ENCODE results near the gene CDH23. TPM values are rescaled to one million over a fixed set of nuclear protein-coding genes. Genes with fewer than 3 reads are reported as not detected.
"Not testable (repeated sequence)": the region's sequence is repeated elsewhere in the genome, so short reads cannot be mapped to it uniquely, and the experiment has no call there.

CDH23 gene
- total RNA-seq, 1 donor from 2014 or later = not detected

DNA sequence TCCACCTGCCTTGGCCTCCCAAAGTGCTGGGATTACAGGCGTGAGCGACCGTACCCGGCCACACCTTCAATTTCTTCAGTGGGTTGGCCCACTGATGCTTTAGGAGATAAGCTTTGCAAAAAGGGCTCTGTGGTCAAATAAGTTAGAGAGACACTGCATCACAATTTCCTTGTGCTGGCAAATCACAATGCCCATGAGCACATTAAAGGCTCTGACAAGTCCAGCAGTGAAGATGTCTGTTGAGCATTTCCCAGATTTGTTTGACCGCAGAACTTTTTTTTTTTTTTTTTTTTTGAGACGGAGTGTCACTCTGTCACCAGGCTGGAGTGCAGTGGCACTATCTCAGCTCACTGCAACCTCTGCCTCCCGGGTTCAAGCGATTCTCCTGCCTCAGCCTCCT lies 203.5 kb downstream of the CDH23 start:
- DNase-seq (ENCODE audit: low read depth in 2 of 2) = not testable (repeated sequence)

- DNase-seq (ENCODE audit: low read depth in 2 of 2) = peak; percentile 6 to 61
Observed at GRCh38 chr10:71600849-71601248, 204.1 kb downstream of the CDH23 start.

DNA sequence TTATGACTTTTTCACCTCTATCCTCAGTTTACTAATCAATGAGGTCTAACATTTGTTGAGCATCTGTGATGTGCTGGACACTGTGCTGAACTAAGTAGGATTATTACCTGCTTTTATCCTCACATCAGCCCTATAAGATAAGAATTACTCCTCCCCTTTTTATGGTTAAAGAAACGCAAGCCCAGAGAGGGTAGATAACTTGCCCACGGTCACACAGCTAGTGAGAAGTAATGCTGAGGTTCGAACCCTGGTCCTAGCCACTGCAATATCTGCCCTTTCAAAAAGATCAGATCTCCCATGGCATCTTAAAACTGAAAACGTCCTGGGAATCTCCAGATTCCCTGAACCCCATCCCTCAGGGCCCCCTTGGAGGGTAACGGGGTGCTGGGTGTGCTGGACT lies 204.6 kb downstream of the CDH23 start:
- DNase-seq (ENCODE audit: low read depth in 2 of 2) = no peak

- no peak for DNase-seq (ENCODE audit: low read depth in 2 of 2)
Observed at GRCh38 chr10:71603150-71603549, 206.4 kb downstream of the CDH23 start.

DNA sequence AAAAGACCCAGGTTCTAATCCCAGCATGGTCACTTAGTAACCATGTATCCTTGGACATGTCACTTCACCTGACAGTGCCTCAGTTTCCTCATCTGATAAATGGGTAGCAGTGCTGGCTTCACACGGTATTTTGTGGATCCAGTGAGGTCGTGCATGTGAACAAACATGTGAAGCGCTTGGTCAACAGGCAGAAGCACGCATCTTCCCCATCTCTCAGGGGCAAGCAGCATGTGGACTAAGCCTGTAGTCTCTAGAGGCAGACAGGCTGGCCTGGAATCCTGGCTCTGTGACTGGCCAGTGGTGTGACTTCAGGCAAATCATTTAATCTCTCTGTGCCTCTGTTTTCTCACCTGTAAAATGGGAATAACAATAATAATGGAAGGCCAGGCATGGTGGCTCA lies 207.0 kb downstream of the CDH23 start:
- no peak for DNase-seq (ENCODE audit: low read depth in 2 of 2)

DNA sequence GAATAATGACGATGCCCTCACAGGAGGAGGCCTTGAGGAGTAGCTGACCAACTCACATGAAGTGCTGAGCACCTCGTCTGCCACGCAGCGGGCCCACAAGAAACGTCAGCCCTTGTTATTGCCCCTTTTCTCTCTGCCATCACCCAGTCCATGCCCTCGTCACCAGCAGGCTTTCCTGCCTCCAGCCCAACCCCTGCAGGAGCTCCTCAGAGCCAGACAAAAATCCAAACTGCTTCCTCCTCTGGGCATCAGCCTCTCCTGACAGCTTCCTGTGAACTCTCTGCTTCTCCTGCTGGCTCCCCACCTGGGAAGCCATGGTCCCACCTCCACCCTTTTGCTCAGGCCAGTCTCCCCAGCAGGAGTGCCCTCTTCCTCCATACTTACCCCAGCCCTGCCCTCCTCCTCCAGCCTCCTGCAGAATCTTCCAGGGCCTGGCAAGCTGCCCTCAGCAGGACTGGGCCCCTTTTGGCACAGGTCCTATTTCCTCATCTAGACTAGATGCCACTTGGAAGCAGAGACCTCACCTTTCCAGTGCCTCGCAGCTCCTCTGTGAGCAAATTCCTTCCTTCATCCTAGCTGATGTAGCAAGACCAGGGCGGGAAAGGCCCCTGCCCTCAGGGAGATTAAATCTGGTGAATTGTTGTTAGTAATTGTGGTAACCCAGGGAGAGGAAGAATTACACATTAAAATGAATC lies 207.8 kb downstream of the CDH23 start:
- no peak for DNase-seq (ENCODE audit: low read depth in 2 of 2)

DNA sequence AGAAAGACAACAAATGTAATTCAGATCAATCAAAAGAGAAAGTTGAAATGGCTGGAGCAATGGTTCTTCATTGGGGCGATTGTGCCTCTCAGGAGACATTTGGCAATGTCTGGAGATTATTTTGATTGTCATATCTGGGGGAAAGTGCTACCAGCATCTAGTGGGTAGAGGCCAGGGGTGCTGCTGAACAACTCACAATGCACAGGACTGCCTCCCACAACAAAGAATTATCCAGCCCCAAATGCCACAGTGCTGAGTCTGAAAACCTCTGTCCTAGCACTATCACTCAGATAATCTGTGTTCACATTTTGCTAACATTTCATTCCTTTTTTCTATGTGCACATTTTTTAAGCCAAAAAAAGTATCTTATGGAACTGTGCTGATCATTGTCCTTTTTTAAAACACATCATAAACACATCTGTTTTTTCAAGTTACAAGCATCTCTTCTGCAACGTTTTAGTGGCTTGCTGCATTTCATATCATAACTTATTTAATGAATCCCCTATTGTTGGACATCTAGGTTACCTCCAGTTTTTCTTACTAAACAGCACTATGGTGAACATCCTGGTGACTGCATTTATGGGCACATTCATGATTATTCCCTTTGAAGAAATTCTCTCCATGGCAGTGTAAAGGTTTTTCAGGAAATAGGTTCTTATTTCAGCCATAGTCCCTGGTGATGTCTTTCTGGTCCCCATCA lies 208.7 kb downstream of the CDH23 start:
- no peak for DNase-seq (ENCODE audit: low read depth in 2 of 2)

- no peak for DNase-seq (ENCODE audit: low read depth in 2 of 2)
Observed at GRCh38 chr10:71606257-71607081, 209.7 kb downstream of the CDH23 start.

DNA sequence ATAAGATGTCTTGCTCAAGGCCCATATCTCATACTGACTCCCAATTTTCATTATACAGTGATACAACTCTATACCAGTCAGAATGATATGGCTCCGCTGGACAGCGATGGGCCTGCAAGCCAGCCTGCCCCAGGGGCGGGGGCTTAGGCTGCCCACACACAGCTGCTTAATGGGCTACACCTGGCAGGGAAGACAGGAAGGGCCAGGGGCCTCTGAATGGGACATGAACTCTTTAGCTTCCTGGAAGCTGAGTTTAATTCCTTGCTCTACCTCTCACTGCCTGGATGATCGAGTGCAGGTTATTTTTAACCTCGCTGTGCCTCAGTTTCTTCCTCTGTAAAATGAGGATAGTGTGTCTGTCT lies 210.3 kb downstream of the CDH23 start:
- no peak for DNase-seq (ENCODE audit: low read depth in 2 of 2)

DNA sequence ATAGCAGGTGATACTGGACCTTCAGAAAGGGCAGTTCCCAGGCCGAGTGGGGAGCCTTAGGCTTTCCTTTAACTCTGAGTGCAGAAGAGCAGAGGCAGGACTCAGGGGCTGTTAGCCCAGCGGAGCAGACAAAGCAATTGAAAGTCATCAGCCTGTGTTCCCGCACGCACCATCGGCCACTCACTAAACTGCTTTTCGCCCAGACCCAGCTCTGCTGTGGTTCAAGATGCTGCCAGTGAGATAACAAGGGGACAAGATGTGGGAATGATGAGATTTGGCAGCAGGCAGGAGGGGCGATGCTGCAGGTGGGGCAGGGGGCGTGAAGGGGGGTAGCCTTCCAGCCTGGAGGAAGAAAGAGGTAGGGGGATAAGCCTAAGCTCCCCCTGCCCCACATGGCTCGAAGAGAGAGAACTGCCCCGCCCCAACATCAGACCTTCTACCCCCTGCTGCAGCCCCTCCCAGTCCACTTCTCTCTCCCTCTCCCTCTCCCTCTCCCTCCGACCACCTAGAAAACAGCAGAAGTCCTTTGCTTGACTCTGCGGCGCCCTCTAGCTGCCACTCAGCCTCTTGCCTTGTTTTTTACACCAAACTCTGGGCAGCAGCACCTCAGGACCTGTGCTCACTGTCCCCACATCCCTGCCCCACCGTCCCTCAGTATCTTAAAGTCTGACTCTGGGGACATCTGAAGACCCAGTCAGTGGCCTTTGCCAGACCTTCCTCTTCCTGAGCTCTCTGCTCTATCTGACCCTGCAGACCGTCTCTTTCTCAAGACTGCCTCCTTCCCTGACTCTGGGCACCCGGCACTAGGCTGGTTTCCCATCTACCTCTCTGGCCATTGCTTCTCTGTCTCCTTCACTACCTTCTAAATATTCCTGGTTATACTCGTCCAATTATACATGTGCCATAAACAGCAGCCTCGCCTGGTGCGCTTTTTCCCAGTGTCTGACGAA lies 212.4 kb downstream of the CDH23 start:
- peak; percentile 69 to 79 for DNase-seq (ENCODE audit: low read depth in 2 of 2)

DNA sequence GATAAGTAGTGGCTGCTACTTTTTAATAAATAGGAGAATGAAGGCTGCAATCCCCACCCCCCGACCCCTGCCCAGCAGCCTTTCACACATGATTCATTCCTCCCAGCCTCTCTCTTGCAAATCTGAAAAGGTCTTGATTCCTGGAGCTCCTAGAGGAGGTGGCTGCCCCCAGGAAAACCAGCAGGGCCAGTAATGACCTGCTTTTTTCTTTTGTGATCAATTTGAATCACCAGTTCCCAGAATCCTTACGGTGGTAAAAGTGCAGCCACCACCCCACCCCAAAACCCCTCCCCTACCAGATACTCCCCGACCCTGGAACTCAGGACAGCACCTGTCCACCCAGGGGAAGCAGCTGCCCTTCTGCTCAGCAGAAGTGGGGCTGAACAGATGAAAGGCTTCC lies 213.9 kb downstream of the CDH23 start:
- no peak for DNase-seq (ENCODE audit: low read depth in 2 of 2)

DNA sequence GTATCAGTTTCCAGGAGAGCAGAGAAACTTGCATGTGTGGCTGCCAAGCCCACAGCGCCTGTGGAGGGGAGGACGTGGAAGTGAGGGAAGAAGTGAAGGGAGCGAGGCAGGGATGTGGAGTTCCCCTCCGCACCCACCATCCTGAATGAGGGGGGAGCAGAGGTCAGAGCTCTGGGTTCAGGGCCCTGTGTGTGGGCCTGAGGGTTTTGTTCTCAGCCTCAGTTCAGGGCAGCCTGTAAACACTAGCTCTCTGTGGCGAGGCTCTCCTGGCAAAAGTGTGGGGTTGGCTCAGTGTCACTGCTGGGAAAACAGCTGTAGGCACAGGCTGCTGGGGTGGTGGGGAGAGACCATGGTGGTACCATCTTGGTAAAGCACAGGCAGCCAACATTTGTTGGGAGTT lies 214.4 kb downstream of the CDH23 start:
- DNase-seq (ENCODE audit: low read depth in 2 of 2) = no peak

DNA sequence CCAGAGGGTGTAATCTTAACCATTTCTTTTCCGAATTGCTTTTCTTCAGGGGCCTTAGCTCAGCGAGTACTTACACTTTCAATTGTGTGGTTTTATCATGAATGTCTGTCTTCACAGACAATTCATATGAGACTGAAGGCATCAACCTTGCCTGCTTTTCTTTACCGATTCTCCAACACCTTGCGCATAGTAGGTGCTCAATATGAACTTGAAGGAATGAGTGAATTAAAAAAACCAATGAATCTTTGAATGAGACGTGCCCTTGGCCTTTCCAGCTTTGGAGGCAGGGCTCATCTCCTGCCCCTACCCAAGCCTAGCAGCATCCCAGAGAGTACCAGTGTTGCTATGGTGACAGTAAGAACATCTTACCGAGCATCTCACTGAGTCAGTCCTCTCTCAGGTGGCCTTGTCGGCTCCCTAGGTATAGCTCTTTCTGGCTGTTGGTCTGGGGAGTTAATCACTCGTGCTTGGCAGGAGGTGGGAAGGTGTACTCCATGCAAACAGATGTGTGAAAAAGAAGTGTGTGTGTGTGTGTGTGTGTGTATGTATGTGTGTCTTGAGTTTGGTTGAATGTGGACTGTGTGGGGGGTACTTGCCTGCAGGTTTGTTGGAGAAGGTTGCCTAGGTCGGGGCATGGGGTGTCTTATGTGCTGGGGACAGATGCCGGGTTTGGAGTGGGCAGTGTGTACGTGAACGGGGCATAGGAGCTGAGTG lies 215.1 kb downstream of the CDH23 start:
- no peak for DNase-seq (ENCODE audit: low read depth in 2 of 2)

DNA sequence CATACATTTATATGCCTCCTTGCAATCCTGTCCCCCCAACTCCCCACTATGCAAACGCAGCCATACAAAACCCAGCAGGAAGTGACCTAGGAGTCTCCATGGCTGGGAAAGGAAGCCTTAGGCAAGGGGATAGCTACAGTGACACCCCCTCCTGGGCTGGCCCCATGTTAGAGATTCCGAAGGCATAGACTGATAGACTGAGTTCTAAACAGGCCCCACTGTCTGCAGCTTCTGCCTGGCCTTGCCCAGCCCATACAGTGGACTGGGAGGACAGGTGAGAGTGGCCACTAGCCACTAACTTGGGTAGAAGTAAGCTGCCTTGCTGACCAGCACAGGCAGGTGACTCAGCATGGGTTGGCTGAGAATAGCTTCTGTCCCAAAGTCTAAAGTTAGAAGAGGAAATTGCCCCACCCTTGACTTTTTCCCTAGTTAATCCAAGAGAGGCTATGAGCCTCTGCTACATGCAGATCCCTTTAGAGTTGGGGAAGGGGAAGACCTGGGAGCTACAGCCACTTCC lies 216.6 kb downstream of the CDH23 start:
- peak in 1 of 2 donors; percentile 13 for DNase-seq (ENCODE audit: low read depth in 2 of 2)

GRCh38 chr10:71613877-71614276 lies 217.2 kb downstream of the CDH23 start:
- no peak for DNase-seq (ENCODE audit: low read depth in 2 of 2)

GRCh38 chr10:71614946-71615345 lies 218.2 kb downstream of the CDH23 start:
- DNase-seq (ENCODE audit: low read depth in 2 of 2) = no peak

DNA sequence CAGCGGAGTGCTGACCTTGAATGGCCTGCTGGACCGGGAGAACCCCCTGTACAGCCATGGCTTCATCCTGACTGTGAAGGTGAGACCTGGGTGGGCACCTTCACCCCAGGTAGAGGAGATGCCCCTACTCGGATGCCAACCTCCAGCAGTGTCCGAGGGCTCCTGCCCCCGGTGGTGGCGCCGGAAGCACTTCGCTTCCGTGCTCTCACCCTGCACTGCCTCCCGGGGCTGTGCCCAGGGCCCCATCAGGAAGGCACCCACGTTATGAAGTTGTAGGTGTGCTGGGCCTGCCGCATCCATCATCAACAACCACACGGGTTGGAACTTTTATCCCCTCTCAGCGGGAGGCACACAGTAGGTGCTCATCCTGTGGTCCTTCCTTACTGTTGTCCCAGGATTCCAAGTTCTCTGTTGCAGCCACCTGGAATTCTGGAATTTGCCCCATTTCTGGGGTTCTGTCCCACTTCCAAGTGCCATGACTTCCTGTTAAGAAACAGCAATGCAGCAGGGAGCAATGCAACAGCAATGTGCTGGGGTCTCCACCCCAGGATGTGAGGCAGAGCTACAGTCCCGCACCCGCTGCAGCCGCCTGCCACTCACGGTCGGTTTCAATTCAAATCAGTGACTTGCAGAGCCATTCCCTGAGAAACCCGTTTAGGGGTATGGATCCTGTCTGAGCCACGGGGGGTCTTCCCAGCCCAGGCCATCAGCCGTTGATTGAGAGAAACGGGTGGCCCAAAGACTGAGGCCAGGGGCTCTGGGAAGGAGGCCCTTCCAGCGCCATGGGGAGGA lies 219.0 kb downstream of the CDH23 start:
- DNase-seq (ENCODE audit: low read depth in 2 of 2) = no peak

DNA sequence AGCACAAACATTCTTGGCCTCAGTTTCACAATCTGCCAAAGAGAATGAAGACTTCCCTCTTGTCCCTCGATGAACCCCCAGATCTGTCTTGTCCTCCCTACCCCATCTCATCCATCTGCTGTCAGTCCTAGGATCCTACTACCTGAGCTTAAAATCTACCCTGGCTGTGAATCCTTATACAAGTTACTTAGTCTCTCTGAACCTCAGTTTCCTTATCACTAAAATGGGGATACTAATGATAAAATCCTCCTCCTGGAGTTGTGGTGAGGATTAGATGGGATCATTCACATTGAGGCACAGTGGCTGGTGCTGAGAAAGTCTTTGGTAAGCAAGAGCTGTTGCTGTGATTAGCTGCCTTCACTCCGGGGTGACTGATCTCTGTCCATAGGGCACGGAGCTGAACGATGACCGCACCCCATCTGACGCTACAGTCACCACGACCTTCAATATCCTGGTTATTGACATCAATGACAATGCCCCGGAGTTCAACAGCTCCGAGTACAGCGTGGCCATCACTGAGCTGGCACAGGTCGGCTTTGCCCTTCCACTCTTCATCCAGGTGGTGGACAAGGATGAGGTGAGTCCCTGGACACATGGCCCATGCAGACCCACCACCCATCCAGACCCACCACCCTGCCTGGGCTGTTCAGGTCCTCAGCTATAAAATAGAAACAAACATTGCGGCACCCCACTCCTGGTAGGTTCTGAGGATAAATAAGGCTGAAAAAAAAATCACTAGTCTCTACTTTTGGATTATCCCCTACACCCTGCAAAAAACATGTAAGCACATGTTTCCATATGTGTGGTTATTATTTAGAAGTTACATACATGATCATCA lies 220.3 kb downstream of the CDH23 start:
- no peak for DNase-seq (ENCODE audit: low read depth in 2 of 2)

- DNase-seq (ENCODE audit: low read depth in 2 of 2) = no peak
Observed at GRCh38 chr10:71618176-71618575, 221.5 kb downstream of the CDH23 start.

Data from lung microvascular endothelial cell (primary cell).